G401.6 (cell line): Measurements from ENCODE around the gene CD3D.
"Not testable (repeated sequence)": the region's sequence is repeated elsewhere in the genome, so short reads cannot be mapped to it uniquely, and the experiment has no call there.

Source experiments
- FAIRE-seq: peaks from 2 replicates; lab custom pipeline; 2012; peaks lifted over from hg19 to GRCh38; lab: Jason Lieb, UNC

CD3D gene

DNA sequence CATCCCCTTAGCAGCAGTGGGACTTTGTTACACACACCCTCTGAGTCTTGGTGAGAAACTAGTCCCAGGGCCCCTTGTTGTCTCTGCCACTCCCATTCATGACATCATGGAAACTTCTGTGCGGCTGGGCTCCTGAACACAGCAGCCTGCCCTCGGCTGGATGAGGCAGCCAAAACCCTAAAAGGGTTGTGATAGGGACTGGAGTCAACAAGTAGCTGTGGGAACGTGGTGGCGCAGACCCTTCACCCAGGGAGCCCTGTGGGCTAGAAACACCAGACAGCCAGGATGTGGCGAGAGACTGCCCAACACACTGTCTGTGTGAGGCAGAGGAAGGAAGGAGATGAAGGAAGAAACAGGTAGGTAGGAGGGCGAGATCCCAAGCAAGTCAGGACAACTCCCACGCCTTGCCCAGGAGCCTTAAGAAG lies 3.9 kb downstream of the CD3D start:
- no peak for FAIRE-seq

DNA sequence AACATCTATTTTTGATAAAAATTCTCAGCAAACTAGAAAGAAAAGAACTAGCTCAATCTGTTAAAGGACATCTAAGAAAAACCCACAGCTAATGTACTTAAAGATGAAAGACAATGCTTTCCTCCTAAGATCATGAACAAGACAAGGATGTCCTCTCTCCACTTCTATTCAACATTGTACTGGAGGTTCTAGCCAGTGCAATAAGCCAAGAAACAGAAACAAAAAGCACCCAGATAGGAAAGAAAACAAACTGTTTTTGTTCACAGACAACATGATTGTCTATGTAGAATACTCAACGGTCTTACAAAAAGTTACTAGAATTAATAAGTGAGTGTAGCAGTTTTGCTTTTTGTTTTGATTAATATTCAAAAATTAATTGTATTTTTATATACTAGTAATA lies 7.8 kb downstream of the CD3D start:
- FAIRE-seq, result no peak

DNA sequence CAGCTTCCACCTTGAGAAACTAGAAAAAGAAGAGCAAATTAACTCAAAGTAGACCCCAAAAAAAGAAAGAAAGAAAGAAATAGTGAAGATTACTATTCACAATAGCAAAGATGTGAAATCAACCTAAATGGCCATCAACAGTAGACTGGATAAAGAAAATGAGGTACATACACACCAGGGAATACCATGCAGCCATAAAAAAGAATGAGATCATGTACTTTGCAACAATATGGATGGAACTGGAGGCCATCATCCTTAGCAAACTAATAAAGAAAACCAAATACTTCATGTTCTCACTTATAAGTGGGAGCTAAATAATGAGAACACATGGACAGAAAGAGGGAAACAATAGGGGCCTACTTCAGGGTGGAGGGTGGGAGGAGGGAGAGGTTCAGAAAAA lies 13.8 kb downstream of the CD3D start:
- FAIRE-seq, result no peak

DNA sequence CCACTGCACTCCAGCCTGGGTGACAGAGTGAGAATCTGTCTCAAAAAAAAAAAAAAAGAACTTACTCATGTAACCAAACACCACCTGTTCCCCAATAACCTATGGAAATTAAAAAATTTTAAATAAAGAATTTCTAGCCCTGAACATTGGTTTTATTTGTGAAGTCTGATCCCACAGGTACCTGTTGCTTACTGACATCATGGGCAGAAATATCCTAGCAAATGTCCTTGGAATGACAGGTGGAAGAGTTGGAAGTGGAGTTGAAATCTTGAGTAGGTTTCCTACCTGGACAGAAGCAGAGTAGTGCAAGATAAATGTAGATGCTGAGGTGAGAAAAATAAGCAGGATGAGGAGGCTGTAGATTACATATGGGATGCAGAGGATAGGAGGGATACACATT lies 17.2 kb downstream of the CD3D start:
- FAIRE-seq, result no peak

DNA sequence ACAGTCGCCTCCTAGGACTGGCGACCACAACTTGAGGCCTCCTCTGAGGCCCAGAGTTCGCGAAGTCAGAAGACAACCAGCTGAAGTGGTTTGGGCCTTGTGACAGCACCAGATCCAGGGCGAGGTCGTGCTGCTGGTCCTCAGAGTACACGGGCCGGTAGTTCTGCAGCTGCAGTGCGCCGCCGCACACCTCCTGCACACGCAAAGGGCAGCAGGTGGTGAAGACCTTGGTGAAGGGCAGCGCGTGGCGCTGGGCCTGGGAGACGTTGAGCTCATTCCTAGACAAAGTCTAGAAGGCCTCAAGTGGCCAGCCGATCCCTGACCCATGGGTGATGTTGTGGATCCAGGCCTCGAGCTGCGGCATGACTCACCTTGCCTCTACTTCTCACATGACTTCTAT lies 19.8 kb downstream of the CD3D start:
- no peak for FAIRE-seq

- FAIRE-seq, result no peak
These were observed 21.0 kb downstream of the CD3D start for GRCh38 chr11:118321386-118322082.

DNA sequence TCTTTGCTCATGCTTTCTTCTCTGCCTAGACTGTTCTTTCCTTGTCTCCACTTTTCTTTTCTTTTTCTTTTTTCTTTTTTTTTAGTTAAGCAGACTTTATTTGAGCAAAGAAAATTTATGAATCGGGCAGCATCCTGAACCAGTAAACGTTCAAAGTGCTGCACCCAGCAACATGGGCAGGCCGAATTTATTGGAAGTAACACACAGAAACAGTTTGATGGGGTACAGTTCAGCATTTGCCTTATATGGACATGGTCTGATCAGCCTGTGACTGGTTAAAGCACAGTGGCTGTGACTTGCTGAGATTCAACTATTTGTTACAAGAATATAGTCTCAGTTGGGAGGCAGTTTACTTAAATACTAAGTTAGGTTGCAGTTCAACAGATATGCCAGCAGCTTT lies 22.0 kb downstream of the CD3D start:
- no peak for FAIRE-seq

DNA sequence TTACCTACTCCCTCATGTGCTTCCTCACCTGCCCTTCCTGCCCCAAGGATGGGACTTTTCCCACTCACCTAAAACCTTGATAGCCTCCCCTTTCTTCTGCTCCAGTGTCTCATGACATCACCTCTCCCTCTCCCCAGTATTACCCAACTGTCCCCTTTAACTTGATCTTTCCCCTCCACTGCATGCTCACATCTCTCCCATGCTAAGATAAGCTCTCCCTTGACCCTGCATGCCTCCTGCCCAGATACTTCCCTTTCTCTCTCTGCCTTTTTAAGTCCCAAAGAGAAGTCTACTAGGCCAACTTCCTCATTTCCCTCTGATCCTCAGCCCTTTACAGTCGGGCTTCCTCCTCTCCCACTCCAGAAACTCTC lies 23.2 kb downstream of the CD3D start:
- FAIRE-seq, result no peak

- no peak for FAIRE-seq
These were observed 23.7 kb downstream of the CD3D start for GRCh38 chr11:118318581-118319336.

- FAIRE-seq, result no peak
These were observed 24.4 kb downstream of the CD3D start for GRCh38 chr11:118318124-118318523.

- no peak for FAIRE-seq
These were observed 27.5 kb downstream of the CD3D start for GRCh38 chr11:118314988-118315411.

DNA sequence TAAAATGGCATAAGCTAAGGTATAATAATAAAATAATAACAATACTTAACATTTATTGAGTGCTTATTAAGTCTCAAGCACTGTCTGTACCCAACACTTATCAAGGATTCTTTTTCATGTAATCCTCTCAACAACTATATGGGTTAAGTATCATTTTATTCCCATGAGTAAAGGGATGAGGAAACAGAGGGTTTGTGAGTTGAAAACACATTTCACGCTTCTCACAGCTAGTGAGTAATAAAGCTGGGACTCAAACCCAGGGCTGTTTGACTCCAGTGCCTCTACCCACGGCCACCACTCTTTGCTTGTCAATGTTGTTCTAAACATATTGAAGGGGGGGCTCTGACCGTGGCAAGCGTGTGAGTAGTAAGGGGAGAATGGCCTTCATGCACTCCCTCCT lies 29.3 kb downstream of the CD3D start:
- no peak for FAIRE-seq

DNA sequence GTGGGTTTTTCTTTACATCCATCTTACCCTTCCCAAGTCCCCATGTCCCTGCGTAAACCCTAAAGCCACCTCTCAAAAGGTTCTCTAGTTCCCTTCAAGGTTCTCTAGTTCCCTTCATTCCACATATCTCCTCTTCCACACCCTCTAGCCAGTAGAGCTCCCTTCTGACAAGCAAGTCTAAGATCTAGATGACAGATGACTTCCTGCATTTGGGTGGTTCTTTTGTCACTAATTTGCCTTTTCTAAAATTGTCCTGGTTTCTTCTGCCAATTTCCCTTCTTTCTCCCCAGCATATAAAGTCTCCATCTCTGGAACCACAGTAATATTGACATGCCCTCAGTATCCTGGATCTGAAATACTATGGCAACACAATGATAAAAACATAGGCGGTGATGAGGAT lies 30.2 kb downstream of the CD3D start:
- FAIRE-seq, result no peak

DNA sequence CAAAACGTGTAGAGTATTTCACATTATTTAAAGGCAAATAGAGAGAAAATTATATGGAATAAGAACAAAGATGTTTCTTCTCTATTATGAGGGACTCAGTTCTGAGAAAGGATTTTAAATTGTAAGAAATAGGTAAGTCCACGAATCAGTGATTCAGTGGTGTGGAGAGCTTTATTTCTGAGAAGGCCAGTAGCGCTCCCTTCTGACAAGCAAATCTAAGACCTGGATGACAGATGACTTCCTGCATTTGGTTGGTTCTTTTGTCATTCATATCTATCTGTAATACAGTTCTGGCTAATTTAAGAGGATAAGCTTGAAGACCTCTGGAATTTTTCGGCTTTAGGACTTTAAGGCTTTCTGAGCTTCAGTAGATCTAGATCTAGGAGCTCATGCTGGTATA lies 31.0 kb downstream of the CD3D start:
- FAIRE-seq, result no peak

GRCh38 chr11:118310781-118311485 lies 31.6 kb downstream of the CD3D start:
- no peak for FAIRE-seq

DNA sequence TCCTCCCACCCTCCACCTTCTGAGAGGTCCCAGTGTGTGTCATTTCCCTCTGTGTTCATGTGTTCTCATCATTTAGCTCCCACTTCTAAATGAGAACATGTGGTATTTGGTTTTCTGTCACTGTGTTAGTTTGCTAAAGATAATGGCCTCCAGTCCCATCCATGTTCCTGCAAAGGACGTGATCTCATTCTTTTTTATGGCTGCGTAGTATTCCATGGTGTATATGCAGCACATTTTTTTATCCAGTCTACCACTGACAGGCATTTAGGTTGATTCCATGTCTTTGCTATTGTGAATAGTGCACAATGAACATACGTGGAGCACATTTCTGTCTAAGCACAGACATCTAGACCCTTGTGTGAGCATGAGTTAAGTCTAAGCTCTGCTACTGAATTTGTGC lies 32.2 kb downstream of the CD3D start:
- no peak for FAIRE-seq

DNA sequence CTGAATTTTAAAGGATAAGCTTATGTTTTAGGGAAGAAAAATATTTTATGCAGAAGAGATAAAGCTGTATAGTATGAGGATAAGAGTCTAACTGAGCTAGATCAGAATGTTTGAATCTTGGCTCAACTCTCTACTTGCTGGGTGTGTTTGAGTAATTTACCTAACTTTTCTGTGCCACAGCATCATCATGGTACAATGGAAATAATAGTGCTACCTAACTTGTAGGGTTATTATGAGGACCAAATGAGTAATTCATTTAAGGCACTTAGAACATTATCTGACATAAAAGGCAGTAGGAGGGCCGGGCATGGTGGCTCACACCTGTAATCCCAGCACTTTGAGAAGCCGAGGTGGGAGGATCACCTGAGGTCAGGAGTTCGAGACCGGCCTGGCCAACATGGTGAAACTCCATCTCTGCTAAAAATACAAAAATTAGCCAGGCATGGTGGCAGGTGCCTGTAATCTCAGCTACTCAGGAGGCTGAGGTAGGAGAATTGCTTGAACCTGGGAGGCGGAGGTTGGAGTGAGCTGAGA lies 33.4 kb downstream of the CD3D start:
- not testable (repeated sequence) for FAIRE-seq

DNA sequence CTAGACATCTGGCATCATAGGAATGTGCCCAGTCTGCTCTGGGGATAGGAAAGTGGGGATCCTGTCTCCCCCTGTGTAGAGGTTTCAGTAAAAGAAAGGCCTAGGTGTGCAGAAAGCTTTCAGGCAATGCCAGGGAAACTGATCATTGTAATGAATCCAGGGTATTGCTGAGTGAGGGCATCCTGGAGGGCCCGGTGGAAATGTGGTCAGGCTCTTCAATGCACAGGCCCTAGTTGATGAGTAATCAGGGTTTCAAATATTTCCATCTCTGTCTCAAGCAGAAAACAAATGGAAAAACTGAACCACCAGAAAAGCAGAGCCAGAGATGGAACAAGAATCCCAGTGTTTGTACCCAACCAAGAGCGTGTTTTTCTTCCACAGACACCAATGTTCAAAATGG lies 35.9 kb downstream of the CD3D start:
- FAIRE-seq, result no peak

DNA sequence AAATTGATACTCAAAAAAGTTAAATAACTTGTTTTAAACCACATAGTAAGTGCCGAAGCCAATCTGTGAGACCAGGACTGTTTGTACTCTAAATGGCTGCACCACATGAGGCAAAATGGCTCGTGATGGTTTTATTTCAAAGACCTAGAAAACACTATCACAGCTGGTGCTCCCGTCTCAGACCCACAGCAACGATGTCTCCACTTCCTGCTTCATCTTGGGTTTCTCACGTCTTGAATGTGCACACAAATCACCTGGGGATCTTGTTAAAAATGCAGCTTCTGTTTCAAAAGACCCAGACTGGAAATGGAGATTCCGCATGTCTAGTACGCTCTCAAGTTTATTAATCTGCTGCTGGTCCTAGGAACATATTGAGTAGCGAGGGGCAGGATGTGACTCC lies 36.8 kb downstream of the CD3D start:
- no peak for FAIRE-seq

DNA sequence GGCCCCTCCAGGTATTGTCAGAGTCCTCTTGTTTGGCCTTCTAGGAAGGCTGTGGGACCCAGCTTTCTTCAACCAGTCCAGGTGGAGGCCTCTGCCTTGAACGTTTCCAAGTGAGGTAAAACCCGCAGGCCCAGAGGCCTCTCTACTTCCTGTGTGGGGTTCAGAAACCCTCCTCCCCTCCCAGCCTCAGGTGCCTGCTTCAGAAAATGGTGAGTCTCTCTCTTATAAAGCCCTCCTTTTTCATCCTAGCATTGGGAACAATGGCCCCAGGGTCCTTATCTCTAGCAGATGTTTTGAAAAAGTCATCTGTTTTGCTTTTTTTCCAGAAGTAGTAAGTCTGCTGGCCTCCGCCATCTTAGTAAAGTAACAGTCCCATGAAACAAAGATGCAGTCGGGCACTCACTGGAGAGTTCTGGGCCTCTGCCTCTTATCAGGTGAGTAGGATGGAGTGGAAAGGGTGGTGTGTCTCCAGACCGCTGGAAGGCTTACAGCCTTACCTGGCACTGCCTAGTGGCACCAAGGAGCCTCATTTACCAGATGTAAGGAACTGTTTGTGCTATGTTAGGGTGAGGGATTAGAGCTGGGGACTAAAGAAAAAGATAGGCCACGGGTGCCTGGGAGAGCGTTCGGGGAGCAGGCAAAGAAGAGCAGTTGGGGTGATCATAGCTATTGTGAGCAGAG lies 37.8 kb downstream of the CD3D start, which contains the start of gene CD3E:
CD3E (plus strand) TSS at position 163 of the 681 bp plus-strand sequence; CDS start at position 386, 223 bp downstream.
- no peak for FAIRE-seq

DNA sequence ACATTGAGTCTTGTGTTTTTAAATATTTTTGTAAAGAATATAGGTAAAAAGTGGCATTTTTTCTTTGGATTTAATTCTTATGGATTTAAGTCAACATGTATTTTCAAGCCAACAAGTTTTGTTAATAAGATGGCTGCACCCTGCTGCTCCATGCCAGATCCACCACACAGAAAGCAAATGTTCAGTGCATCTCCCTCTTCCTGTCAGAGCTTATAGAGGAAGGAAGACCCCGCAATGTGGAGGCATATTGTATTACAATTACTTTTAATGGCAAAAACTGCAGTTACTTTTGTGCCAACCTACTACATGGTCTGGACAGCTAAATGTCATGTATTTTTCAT lies 38.3 kb downstream of the CD3D start:
- FAIRE-seq, result no peak

GRCh38 chr11:118301600-118302195 lies 40.8 kb downstream of the CD3D start:
- FAIRE-seq, result no peak
